Activated T-cell treated with anti-CD3 and anti-CD28 coated beads for 1 hour (primary cell): ENCODE results near the gene WEE1.
A peak's percentile ranks its signal among the peaks of the same experiment; 100 is the strongest.
"Not testable (repeated sequence)": the region's sequence is repeated elsewhere in the genome, so short reads cannot be mapped to it uniquely, and the experiment has no call there.

Experiments used
- DNase-seq: peaks from one replicate; pipeline ENCODE4 v3.0.0-alpha.2; 2020; ENCODE audit warnings: low read depth

WEE1 gene

GRCh38 chr11:9596926-9597464 is 23.5 kb downstream of the WEE1 start:
- DNase-seq, result no peak

- DNase-seq, result no peak
Observed at GRCh38 chr11:9600166-9600565, 26.7 kb downstream of the WEE1 start.

- no peak for DNase-seq
Observed at GRCh38 chr11:9600644-9601036, 27.2 kb downstream of the WEE1 start.

GRCh38 chr11:9601037-9601875 is 27.8 kb downstream of the WEE1 start:
- peak; percentile 20 for DNase-seq

GRCh38 chr11:9601876-9602199 is 28.4 kb downstream of the WEE1 start:
- DNase-seq, result no peak

GRCh38 chr11:9603214-9603613 is 29.7 kb downstream of the WEE1 start:
- not testable (repeated sequence) for DNase-seq

- DNase-seq, result no peak
Observed at GRCh38 chr11:9604134-9604533, 30.7 kb downstream of the WEE1 start.

GRCh38 chr11:9605742-9606141 is 32.3 kb downstream of the WEE1 start:
- no peak for DNase-seq

GRCh38 chr11:9606809-9607510 is 33.5 kb downstream of the WEE1 start:
- no peak for DNase-seq

- no peak for DNase-seq
Observed at GRCh38 chr11:9607511-9607899, 34.0 kb downstream of the WEE1 start.

- DNase-seq, result no peak
Observed at GRCh38 chr11:9609002-9609759, 35.7 kb downstream of the WEE1 start.

- DNase-seq, result no peak
Observed at GRCh38 chr11:9609841-9610240, 36.4 kb downstream of the WEE1 start.

GRCh38 chr11:9613118-9613829 is 39.8 kb downstream of the WEE1 start:
- DNase-seq, result peak; percentile 82

GRCh38 chr11:9613830-9614762 is 40.6 kb downstream of the WEE1 start:
- peak; percentile 83 for DNase-seq

GRCh38 chr11:9615031-9615451 is 41.6 kb downstream of the WEE1 start:
- no peak for DNase-seq

- DNase-seq, result no peak
Observed at GRCh38 chr11:9616042-9616675, 42.7 kb downstream of the WEE1 start.

GRCh38 chr11:9616858-9617257 is 43.4 kb downstream of the WEE1 start:
- no peak for DNase-seq

GRCh38 chr11:9617940-9618339 is 44.5 kb downstream of the WEE1 start:
- no peak for DNase-seq

- DNase-seq, result no peak
Observed at GRCh38 chr11:9619004-9619403, 45.5 kb downstream of the WEE1 start.

- no peak for DNase-seq
Observed at GRCh38 chr11:9619971-9620370, 46.5 kb downstream of the WEE1 start.
